ENCODE measurements around the gene CERK.

DNA sequence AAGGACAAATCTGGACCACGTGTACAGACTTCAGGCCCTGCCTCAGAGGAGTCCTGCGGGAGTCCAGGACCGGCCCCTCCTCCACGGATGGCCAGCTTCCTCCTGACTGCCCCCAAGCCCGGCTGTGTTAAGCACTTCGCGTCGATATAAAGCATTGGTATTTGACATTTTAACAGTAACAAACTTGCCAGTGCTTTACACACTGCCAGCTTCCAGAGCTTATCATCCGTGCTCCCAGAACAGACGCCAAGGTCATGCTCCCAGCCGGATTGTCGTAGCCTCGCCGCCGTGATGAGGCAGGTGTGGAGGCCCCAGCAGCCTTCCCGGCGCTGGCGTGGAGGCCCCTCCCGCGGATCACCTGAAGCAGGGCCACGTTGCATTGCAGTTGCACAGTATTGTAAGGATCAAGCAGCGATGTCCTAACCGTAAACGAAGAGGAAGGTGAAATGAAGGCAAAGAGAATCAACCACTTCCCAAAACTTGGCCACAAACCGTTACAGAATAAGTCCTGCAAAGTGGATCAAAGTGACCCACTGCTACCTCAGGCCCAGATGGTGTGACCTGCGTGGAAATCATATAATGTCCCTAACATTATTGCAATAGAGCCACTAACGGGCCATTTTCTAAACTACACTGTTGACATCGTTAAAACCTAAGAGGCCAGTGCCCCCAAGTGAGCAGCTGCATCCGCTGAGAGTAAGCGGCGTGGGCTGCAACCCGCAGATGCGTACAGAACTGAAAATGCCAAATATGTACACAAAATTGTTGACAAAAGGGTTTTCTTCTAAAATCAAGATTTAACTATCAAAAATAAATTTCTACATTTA is 51.6 kb downstream of the CERK start:
- TF ChIP-seq, protein P1, sequence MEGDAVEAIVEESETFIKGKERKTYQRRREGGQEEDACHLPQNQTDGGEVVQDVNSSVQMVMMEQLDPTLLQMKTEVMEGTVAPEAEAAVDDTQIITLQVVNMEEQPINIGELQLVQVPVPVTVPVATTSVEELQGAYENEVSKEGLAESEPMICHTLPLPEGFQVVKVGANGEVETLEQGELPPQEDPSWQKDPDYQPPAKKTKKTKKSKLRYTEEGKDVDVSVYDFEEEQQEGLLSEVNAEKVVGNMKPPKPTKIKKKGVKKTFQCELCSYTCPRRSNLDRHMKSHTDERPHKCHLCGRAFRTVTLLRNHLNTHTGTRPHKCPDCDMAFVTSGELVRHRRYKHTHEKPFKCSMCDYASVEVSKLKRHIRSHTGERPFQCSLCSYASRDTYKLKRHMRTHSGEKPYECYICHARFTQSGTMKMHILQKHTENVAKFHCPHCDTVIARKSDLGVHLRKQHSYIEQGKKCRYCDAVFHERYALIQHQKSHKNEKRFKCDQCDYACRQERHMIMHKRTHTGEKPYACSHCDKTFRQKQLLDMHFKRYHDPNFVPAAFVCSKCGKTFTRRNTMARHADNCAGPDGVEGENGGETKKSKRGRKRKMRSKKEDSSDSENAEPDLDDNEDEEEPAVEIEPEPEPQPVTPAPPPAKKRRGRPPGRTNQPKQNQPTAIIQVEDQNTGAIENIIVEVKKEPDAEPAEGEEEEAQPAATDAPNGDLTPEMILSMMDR (IDR thresholded peaks at IDR 0.05) = no peak
- TF ChIP-seq POLR2AphosphoS5 (IDR thresholded peaks at IDR 0.05) (no peak), POLR2A (IDR thresholded peaks at IDR 0.05) (no peak)
